Caco-2 (cell line): Measurements from ENCODE around the gene MACROD2. TPM values are rescaled to one million over a fixed set of nuclear protein-coding genes. Genes with fewer than 3 reads are reported as not detected.

Source experiments
- BruUV-seq: library from RNA; stranded (reverse); fragments of 400-500 nt; replicated peaks from 2 replicates; lab custom pipeline; 2021; lab: Mats Ljungman, UMichigan
- CTCF ChIA-PET: fragments of 300-600 bp; sonication (Branson Sonifier 250); formaldehyde crosslinking; loops from one replicate; lab custom pipeline; 2022; ENCODE audit warnings: antibody characterized with exemption; lab: Charles Lee
- POLR2A ChIA-PET: fragments of 300-600 bp; sonication (Branson Sonifier 250); formaldehyde crosslinking; loops from one replicate; lab custom pipeline; 2022; ENCODE audit warnings: antibody characterized with exemption; lab: Charles Lee
- DNase-seq, 2 experiments: peaks; one replicate each; pipeline versions ENCODE4 v3.0.0 to v3.0.0-alpha.2; 2020 to 2022
- H3K27me3 ChIP-seq: replicated peaks from 2 replicates; pipeline ENCODE4 v1.6.0; 2011; ENCODE audit warnings: low read length; ENCODE audit not compliant: control insufficient read depth, insufficient read depth
- H3K36me3 ChIP-seq: 2 replicates; pipeline ENCODE4 v1.5.1; 2011; ENCODE audit warnings: low read length; ENCODE audit not compliant: control insufficient read depth, insufficient read depth
- H3K4me1 ChIP-seq: fragments of 250-450 bp; sonication (Bioruptor Pico); 2 replicates; pipeline ENCODE4 v1.5.1; 2020; ENCODE audit warnings: mild to moderate bottlenecking
- H3K4me3 ChIP-seq: 2 replicates; pipeline ENCODE4 v1.5.1; 2011; ENCODE audit warnings: low read depth, mild to moderate bottlenecking, control low read depth, low read length
- H3K9me3 ChIP-seq: fragments of 250-450 bp; sonication (Bioruptor Pico); 2 replicates; pipeline ENCODE4 v1.5.1; 2020; ENCODE audit warnings: mild to moderate bottlenecking, moderate library complexity
- H3K27ac Mint-ChIP-seq: one replicate; pipeline ENCODE4 v1.8.0; 2022; ENCODE audit warnings: mixed read lengths; ENCODE audit not compliant: unreplicated experiment
- H3K27me3 Mint-ChIP-seq: one replicate; pipeline ENCODE4 v1.8.0; 2022; ENCODE audit warnings: mixed read lengths; ENCODE audit not compliant: insufficient read depth, unreplicated experiment
- H3K36me3 Mint-ChIP-seq: one replicate; pipeline ENCODE4 v1.8.0; 2022; ENCODE audit warnings: mild to moderate bottlenecking, mixed read lengths; ENCODE audit not compliant: insufficient read depth, unreplicated experiment
- H3K4me1 Mint-ChIP-seq: one replicate; pipeline ENCODE4 v1.8.0; 2022; ENCODE audit warnings: low read depth, mixed read lengths; ENCODE audit not compliant: unreplicated experiment
- H3K4me3 Mint-ChIP-seq: one replicate; pipeline ENCODE4 v1.8.0; 2022; ENCODE audit warnings: mild to moderate bottlenecking, moderate library complexity, mixed read lengths; ENCODE audit not compliant: unreplicated experiment
- H3K9me3 Mint-ChIP-seq: one replicate; pipeline ENCODE4 v1.8.0; 2022; ENCODE audit warnings: mixed read lengths; ENCODE audit not compliant: unreplicated experiment
- CTCF ChIP-seq, 2 experiments: fragments of 200-600 bp in 1 of 2; IDR thresholded peaks; 1 replicate in 1 of 2; 2 replicates in 1 of 2; pipeline versions ENCODE4 v1.5.1 to v1.8.0; 2011 to 2022; ENCODE audit warnings: antibody characterized with exemption in 1 of 2, control low read depth in 1 of 2, inconsistent platforms in 1 of 2, low read depth in 1 of 2, low read length in 1 of 2, mild to moderate bottlenecking in 1 of 2, moderate library complexity in 1 of 2; ENCODE audit not compliant: insufficient read depth in 1 of 2, severe bottlenecking in 1 of 2, unreplicated experiment in 1 of 2
- intact Hi-C: fragments of 100-400 bp; cut with micrococcal nuclease; formaldehyde crosslinking; loops from one replicate; pipeline ENCODE4 v1.10.0; 2022; ENCODE audit not compliant: unreplicated experiment
- total RNA-seq: library from RNA; stranded (reverse); gene quantifications from 2 replicates; pipeline ENCODE4 v1.2.3, GENCODE V29; 2022

MACROD2 gene
- total RNA-seq, 1 experiment from 2014 or later = 6.4 TPM

- DNase-seq = no peak
- H3K9me3 Mint-ChIP-seq = no peaks in the 10 kb centered on the region
- intact Hi-C loops = no loop called here
- H3K4me1 Mint-ChIP-seq = no peaks in the 10 kb centered on the region
- H3K4me3 ChIP-seq = no peak overlapping the region
- no peaks in the 10 kb centered on the region for H3K9me3 ChIP-seq
- no peak overlapping the region for H3K27ac Mint-ChIP-seq
- H3K36me3 ChIP-seq = no peaks in the 10 kb centered on the region
- no peaks in the 10 kb centered on the region for H3K4me1 ChIP-seq
- no peaks in the 10 kb centered on the region for H3K27me3 ChIP-seq
- H3K27me3 Mint-ChIP-seq = no peaks in the 10 kb centered on the region
- CTCF ChIA-PET = interaction anchor here (0.7 kb wide), 1 partner anchor 22 kb away, joined by 3 read pairs; no protein-coding TSS in a partner anchor
- POLR2A ChIA-PET = no interaction called here
- no peak for TF ChIP-seq CTCF (IDR thresholded peaks at IDR 0.05; ENCODE audit: insufficient read depth in 1 of 2, low read depth in 1 of 2, low read length in 1 of 2, severe bottlenecking in 1 of 2, unreplicated experiment in 1 of 2)
- H3K36me3 Mint-ChIP-seq = no peaks in the 10 kb centered on the region
- BruUV-seq = no TSS peak
- no peak overlapping the region for H3K4me3 Mint-ChIP-seq
These were observed 1816.6 kb downstream of the MACROD2 start for GRCh38 chr20:15811951-15812350.

GRCh38 chr20:15812696-15813095, 1817.4 kb downstream of the MACROD2 start:
- Mint-ChIP-seq H3K4me1 (no peaks in the 10 kb centered on the region), H3K4me3 (no peak overlapping the region), H3K27ac (no peak overlapping the region), H3K9me3 (no peaks in the 10 kb centered on the region), H3K36me3 (no peaks in the 10 kb centered on the region), H3K27me3 (no peaks in the 10 kb centered on the region)
- no peak overlapping the region for H3K4me3 ChIP-seq
- no peaks in the 10 kb centered on the region for H3K27me3 ChIP-seq
- no peak for TF ChIP-seq CTCF (IDR thresholded peaks at IDR 0.05; ENCODE audit: insufficient read depth in 1 of 2, low read depth in 1 of 2, low read length in 1 of 2, severe bottlenecking in 1 of 2, unreplicated experiment in 1 of 2)
- BruUV-seq = no TSS peak
- DNase-seq = no peak
- ChIA-PET CTCF (no interaction called here), POLR2A (interaction anchor here (0.6 kb wide), 1 partner anchor 595 kb away, joined by 3 read pairs; no protein-coding TSS in a partner anchor)
- no peaks in the 10 kb centered on the region for H3K36me3 ChIP-seq
- no peaks in the 10 kb centered on the region for H3K4me1 ChIP-seq
- no peaks in the 10 kb centered on the region for H3K9me3 ChIP-seq
- intact Hi-C loops = no loop called here

GRCh38 chr20:15814360-15814759, 1819.0 kb downstream of the MACROD2 start:
- Histone ChIP-seq H3K9me3 (no peaks in the 10 kb centered on the region), H3K27me3 (no peaks in the 10 kb centered on the region), H3K4me3 (no peak overlapping the region), H3K36me3 (no peaks in the 10 kb centered on the region), H3K4me1 (peaks cover 5% of the 10 kb centered on the region)
- ChIA-PET CTCF (no interaction called here), POLR2A (no interaction called here)
- no peak for DNase-seq
- BruUV-seq = no TSS peak
- Mint-ChIP-seq H3K27ac (no peak overlapping the region), H3K27me3 (no peaks in the 10 kb centered on the region), H3K9me3 (no peaks in the 10 kb centered on the region), H3K4me1 (no peaks in the 10 kb centered on the region), H3K4me3 (no peak overlapping the region), H3K36me3 (no peaks in the 10 kb centered on the region)
- TF ChIP-seq CTCF (IDR thresholded peaks at IDR 0.05; ENCODE audit: insufficient read depth in 1 of 2, low read depth in 1 of 2, low read length in 1 of 2, severe bottlenecking in 1 of 2, unreplicated experiment in 1 of 2) = no peak
- intact Hi-C loops = no loop called here
